Caki2 (cell line): ENCODE data around the gene L3MBTL4. TPM values are rescaled to one million over a fixed set of nuclear protein-coding genes. Genes with fewer than 3 reads are reported as not detected.
"Not testable (repeated sequence)": the region's sequence is repeated elsewhere in the genome, so short reads cannot be mapped to it uniquely, and the experiment has no call there.

Source experiments
- DNase-seq: peaks from one replicate; pipeline ENCODE4 v3.0.0-alpha.2; 2015; ENCODE audit warnings: low read depth
- in situ Hi-C: cut with HindIII; loops from 2 replicates; pipeline ENCODE4 v1.10.0; 2016; ENCODE audit warnings: low sequenced_read_pairs, low pct_unique_long_range_greater_than_20kb, mixed read lengths
- total RNA-seq: library from RNA; depleted of rRNA; stranded (reverse); fragments of >200 nt; shearing (Covaris generic); gene quantifications from 2 replicates; pipeline ENCODE4 v1.2.3, GENCODE V29; 2014; ENCODE audit warnings: low replicate concordance

L3MBTL4 gene
- total RNA-seq, 1 experiment from 2014 or later = not detected

DNA sequence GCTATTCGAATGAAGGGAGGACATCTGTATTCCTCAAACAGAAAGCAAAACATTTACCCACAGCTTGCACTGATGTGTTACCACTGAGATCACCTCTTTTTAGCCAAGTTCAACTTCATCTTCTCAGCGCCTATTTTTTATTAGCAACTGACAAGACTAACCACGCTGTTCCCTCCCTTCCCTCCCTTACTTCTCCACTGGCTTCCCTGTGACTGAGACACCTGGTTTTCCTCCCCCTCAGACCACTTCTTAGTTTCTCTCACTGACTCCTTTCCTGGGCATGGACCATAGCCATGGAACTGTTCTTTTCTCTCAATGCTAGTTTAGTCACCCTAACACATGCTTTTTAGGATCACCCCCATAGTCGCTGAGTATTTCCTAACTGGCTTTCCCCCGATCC lies 3.3 kb downstream of the L3MBTL4 start:
- no peak for DNase-seq
- in situ Hi-C loops = no loop called here

DNA sequence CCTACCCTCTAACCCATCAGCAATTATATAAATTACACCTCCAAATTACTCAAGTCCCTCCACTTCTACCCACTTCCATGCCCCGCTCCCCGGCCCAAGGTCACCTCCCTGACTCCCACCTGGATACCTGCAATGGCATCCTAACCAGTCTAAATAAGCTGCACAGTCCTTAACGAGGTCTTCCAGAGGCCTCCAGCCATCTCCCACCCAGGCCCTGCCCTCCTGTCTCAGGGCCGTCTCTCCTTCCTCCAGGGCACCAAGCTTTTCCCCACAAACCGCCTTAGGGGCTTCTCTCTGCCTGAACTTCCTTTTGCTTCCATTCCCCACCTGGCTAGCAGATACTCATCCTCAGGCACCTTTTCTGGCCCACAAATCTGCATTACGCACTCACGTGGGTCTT lies 4.8 kb downstream of the L3MBTL4 start:
- in situ Hi-C loops = no loop called here
- DNase-seq = no peak

DNA sequence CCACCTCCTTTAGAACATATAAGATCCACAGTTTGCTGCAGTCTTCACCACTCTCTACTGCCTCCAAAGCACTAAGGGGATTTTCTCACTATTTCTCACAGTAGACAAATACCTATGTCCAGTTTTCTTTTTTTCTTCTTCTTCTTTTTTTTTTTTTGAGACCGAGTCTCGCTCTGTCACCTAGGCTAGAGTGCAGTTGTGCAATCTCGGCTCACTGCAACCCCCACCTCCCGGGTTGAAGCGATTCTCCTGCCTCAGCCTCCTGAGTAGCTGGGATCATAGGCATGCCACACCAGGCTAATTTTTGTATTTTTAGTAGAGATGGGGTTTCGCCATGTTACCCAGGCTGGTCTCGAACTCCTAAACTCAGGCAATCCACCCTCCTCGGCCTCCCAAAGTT lies 6.2 kb downstream of the L3MBTL4 start:
- DNase-seq, in situ Hi-C loops: not testable (repeated sequence)

DNA sequence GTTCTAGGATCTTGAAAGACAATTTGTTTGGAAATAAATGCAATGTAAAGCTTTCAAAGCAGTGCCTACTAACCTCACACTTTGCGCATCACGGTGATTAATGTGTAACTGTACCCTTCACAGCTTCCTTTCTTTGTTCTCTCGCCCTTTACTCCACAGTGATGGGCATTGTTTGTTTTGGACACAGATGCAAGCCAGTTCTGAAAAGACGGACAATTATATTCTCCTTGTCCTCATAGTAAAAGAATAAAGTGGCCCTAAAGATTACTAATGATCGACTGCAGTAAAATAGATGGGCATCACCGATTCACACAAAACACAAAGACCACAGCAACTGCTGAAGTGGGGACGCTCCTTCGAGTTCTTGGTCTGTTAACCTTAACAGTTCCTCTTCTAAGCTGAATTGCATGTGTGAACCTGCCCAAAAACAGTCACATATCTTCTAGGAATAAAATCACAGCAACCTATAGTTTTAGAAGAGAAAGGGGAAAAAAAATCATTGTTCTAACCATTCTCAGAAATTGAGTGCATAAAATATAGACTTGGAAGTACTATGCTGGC lies 7.7 kb downstream of the L3MBTL4 start:
- in situ Hi-C loops = no loop called here
- DNase-seq = peak; percentile 17

DNA sequence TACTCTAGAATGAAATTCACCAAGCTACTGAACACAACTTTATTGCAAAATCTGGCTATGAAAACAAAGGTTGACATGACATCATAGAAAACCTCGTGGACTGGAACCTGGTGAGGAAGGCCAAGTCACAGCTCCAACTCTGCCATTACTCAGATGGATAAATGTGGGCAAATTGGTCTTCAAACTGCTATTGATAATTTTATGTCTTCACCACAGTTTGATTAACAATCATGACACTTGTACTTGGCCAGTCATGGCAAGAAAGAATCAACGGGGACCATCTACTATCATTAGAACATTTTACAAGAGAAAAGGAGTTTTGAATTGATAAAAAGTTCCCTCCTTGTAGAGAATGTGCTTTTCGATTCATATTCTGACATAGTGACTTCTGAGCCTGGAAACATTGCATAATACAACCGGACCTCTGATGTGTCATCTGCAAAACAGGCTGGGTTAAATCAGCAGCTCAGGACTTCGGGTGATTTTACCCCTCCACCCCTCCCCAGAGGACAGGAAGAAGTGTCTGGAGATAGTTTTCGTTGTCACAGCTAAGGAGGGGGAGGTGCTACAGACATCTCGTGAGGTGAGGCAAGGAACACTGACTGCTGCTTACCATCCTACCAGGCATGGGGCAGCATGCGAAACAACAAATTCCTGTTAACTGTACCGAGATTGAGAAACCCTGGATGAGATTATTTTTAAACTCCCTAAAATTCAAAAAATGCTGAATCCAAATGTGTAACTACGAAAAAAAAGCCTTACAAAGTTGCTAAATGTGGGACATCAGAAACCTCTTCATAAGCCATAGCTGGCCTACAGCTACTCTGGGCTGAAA lies 8.4 kb downstream of the L3MBTL4 start:
- peak; percentile 29 for DNase-seq
- in situ Hi-C loops = no loop called here

DNA sequence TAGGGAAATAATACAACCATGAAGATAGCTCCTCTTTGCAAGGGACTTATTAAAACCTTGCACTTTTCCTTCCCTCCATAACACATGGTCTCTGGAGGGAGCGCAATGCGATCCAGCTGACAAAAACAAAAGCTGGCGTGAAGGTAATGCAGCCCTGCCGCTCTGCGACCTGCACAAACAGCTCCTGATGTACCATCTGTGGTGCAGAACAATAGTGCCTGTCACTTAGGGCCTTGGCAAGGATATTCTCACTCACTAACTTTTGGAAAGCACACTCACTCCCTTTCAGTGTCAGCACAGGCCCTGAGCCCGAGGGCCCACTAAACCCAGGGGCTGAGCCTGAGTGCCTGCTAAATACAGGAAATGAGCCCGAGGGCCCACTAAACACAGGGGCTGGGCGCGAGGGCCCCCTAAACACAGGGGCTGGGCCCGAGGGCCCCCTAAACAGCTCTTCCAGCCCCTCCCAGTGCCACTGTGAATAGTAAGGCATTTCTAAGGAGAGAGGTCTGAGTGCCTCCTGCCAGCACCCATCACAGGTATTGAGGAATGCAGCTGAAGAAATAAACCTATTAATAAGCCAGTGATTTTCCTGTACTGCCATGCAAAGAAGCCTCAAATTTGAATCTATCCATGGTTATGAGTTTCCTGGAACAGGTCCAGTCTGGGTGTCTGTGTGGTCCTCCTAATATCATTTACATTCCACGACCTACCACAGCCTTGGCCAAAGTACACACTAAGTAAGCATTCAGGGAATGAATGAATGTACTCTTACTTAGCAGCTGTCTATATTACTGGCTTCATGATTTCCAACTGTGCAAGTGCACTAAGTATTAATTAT lies 9.3 kb downstream of the L3MBTL4 start:
- in situ Hi-C loops = no loop called here

DNA sequence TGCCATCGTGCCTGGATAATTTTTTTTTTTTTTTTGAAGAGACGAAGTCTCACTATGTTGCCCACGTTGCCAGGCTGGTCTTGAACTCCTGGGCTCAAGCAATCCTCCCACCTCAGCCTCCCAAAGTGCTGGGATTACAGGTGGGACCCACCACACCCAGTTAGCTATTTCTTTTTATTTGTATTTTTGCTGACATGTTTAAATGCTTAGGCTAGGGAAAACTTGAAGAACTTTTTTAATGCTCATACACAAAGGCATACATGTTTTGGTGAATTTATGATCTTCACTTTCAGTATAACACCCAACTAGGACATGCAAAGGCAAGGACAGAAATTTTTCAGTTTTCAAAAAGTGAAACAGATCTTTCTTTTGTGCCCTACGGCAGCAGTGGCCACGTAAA lies 9.9 kb downstream of the L3MBTL4 start:
- DNase-seq = no peak
- in situ Hi-C loops = no loop called here

More for the DNA sequence above, 9.3 kb downstream of the L3MBTL4 start:
- peak; percentile 47 for DNase-seq

DNA sequence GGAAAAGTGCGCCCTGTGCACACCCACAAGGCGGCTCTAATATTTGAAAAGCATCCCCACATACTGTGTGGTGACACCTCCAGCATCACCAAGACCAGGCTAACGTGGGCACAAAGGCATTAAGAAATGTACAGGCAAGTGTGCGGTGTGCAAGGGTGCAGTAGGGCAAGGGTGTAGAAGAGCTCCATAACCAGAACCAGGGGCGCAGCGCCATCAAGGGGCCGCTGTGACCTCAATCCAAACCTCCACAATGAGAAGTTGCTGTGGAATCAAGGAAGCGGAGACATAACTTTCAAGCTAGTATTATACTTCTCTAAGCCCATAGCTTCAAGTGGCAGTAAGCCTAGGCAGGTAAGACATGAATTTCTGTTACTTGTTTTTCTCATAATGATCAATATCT lies 13.0 kb downstream of the L3MBTL4 start:
- in situ Hi-C loops = no loop called here

DNA sequence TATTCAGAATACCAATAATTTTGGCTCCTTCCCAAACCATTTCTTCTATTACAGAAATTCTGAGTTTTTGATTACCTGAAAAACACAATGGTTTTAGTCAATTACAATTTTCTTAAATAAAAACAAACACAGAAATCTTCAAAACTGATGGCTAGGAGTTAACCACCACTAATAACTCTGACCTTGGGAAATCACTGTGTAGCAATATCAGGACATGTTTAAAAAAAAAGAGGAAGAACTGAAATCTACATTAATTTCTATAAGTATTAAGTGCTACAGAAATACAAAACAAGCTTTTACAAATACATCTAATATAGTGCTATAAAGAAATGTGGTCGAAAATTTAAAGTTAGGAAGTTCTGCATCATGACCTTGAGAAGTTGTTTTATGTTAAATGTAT lies 14.9 kb downstream of the L3MBTL4 start:
- in situ Hi-C loops = no loop called here
- DNase-seq = no peak

More for the DNA sequence above, 13.0 kb downstream of the L3MBTL4 start:
- DNase-seq = no peak

DNA sequence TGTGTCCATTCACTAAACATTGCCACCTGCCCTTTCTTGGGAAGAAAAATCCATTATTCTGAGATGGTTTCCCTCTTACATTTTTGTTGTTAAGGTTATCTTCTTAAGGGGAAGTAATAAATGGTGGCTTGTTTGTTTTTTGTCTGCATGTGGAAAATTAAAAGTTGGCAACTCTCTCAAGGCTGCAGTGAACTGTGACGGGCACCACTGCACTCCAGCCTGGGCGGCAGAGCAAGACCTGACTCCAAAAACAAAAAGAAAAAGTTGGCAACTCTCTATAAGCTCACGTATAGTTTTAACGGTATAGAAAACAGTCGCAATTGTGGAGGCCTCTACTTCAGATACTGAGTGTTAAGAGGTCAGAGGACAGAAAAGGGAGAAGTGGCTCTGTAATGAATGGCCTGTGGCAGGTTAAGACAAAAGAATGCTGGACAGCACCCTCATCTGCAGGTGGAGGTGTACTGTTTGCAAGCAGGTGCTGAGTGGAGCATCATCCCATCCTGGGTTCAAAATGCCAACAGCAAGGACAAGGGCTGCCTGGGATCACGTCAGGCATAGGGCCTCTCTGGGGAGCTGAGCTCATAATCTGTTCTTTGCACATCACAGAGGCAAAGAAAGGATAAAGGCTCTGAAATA lies 16.7 kb downstream of the L3MBTL4 start:
- in situ Hi-C loops = no loop called here
- DNase-seq = peak; percentile 19

DNA sequence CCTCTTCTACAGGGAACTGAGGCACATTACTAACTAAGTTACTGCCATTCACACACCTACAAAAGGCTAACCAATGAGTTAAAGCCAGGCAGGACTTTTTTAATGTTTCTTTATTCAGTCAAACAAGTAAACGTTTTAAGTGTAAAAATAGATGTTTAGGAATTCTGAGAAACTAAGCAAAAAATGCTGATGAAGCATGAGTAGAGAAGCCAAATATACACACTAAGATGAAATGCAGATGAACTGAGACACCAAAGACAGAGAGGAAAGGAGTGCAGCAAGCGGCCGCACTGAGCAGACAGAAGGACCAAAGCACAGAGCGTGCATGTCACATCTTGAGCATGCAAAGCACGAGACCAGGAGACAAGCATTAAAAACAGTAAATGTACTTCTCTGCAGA lies 17.9 kb downstream of the L3MBTL4 start:
- DNase-seq = no peak
- in situ Hi-C loops = no loop called here

DNA sequence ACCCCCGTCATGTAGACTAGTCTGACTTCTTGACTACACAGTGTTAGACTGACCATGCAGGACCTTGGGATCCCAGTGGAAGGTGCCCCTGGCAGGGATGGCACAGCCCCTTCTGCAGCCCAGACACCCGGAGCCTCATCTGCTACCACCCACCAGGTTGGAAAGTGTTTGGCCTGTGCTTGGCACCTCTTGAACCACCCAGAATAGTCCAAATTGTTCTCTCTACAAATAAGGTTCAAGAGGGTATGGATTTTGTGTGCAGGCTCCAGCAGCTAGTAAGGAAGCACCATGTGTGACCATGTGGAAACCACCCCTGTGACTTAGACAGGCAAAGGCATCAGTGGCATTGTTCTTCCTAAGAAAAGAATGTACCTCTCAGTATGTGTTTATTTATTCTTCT lies 18.4 kb downstream of the L3MBTL4 start:
- no peak for DNase-seq
- in situ Hi-C loops = no loop called here

DNA sequence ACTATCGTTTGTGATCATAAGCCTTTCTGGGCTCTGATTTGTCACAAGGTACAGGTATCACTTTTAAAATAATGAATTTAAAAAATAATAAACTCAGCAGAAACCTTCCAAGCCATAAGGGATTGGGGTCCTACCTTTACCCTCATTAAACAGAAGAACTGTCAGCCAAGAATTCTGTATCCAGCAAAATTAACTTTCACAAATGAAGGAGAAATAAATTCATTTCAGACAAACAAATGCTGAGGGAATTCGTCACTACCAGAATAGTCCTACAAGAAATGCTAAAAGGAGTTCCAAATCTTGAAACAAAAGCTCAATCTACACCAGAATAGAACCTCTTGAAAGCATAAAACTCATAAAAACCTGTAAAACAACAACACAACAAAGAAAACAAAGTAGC lies 25.7 kb downstream of the L3MBTL4 start:
- in situ Hi-C loops = no loop called here
- DNase-seq = no peak

DNA sequence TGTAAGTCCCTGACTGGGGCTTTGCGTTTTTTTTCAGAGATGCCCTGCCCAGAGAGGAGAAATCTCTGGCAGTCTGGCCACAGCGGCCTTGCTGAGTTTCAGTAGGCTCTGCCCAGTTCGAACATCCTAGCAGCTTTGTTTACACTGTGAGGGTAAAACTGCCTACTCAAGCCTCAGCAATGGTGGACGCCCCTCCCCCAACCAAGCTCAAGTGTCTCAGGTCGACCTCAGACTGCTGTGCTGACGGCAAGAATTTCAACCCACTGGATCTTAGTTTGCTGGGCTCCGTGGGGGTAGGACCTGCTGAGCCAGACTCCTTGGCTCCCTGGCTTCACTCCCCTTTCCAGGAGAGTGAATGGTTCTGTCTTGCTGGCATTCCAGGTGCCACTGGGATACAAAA lies 31.7 kb downstream of the L3MBTL4 start:
- no peak for DNase-seq
- in situ Hi-C loops = no loop called here

DNA sequence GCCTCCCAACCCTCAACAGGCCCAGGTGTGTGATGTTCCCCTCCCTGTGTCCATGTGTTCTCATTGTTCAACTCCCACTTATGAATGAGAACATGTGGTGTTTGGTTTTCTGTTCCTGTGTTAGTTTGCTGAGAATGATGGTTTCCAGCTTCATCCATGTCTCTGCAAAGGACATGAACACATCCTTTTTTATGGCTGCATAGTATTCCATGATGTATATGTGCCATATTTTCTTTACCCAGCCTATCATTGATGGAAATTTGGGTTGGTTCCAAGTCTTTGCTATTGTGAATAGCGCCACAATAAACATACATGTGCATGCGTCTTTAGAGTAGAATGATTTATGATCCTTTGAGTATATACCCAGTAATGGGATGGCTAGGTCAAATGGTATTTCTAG lies 37.2 kb downstream of the L3MBTL4 start:
- DNase-seq, in situ Hi-C loops: not testable (repeated sequence)

DNA sequence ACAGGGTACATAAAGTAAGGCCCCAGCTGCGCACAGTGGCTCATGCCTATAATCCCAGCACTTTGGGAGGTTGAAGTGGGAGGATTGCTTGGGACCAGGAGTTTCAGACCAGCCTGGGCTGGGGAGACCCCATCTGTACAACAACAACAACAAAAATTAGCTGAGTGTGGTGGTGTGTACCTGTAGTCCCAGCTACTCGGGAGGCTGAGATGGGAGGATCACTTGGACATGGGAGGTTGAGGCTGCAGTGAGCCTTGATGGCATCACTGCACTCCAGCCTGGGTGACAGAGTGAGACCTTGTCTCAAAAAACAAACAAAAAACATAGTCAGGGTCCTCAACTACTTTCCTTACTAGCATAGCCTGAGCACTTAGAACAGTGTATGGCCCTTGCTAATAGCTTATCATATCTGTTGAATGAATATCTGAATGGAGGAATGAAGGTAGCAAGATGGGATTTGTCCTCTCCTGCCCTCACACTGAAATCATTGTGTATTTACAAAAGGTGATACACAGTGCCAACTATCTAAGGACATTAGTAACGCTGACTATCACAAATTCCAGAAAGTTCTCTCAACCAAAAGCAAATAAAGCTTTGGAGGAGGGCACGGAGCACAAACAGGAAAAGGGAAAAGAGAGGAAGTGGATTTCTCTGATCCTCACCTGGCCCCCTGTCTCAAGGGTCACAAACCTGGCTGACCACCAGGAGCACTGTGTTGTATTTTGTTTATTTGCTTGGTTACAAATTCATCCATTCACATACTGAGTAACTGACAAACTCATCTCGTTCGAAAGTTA lies 38.1 kb downstream of the L3MBTL4 start:
- in situ Hi-C loops = no loop called here
- no peak for DNase-seq

DNA sequence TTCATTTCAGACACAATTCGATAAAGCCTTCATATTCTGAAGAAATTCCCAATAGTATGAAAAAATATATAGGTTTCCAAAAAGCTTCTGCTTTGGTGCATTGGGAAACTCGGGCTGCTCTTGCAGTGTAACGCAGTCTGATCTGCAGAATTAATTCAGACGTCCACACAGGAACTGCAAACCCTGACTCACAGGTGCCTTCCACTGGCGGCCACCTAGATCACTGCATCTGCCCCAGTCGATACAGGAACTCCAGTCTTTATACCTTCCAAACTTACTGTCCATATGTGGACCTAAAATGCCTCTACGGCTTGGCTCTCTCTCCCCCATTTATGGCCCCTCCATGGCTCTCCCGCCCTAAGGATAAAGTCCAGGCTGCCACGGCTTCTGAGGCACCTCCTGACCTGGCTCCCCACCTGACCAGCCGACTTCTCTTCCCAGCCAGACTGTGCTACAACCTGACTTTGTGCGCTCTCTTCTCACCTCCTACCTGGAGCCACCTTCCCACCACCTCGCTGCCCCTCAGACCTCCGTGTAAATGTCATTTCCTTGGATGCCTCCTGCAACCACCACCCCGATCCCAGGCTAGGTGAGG lies 39.7 kb downstream of the L3MBTL4 start:
- DNase-seq = no peak
- in situ Hi-C loops = no loop called here

DNA sequence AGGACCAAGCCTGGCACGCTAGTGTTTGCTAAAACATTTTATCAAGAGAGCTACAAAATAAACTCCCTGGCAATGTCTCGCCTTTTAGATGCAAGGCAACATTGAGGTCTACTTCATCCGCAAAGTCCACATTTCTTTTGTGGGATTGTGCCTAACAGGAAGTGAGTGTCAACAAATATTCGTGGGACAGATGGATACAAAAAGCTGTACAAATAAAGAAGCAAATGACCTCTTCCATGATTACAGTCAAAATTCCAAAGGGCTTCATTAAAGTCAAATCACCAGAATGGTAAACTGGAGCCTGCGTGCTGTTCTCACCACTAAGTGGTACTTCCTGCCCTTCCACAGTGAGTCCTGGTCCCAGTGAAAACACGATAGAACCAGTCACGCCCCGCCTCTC lies 40.4 kb downstream of the L3MBTL4 start:
- in situ Hi-C loops = no loop called here
- no peak for DNase-seq
